Dermis microvascular lymphatic vessel endothelial cell (primary cell): ENCODE results near the gene MTLN. TPM values are rescaled to one million over a fixed set of nuclear protein-coding genes. Genes with fewer than 3 reads are reported as not detected.
"Not testable (repeated sequence)": the region's sequence is repeated elsewhere in the genome, so short reads cannot be mapped to it uniquely, and the experiment has no call there.

Experiments used
- DNase-seq, 2 donors: peaks; one replicate each; pipeline versions ENCODE4 v3.0.0 to v3.0.0-alpha.2; 2010; ENCODE audit warnings: low read depth in 2 of 2
- total RNA-seq: library from RNA; depleted of rRNA; stranded (reverse); fragments of >200 nt; gene quantifications from 2 replicates; pipeline ENCODE4 v1.2.1, GENCODE V29; 2014

Gene MTLN
- total RNA-seq, 1 donor from 2014 or later = 68.2 TPM

GRCh38 chr2:110204408-110205385, 7.7 kb downstream of the MTLN start, which contains the start of gene NPHP1:
Gene NPHP1, minus strand, starts transcription at chr2:110205013. Its CDS starts 45 bp downstream, at chr2:110204968.
- peak; percentile 67 to 84 for DNase-seq

DNA sequence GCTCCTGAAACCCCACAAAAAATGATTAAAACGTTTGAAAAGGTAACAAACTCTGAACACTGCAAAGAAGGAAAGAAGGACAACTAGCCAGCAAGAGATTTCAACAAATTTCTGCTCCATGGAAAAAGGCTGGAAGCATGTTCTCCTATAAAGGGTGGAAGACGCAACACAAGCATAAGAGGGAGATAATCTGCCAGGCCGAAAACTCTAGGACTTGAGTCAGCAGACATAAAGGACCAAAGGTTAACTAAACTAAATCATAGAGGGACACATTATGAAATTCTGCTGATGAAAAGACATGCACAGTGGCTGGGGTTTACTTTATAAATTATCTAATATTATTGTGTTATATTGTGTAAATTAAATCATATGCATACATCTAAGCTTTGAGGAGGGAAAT, 14.3 kb downstream of the MTLN start:
- DNase-seq = no peak

DNA sequence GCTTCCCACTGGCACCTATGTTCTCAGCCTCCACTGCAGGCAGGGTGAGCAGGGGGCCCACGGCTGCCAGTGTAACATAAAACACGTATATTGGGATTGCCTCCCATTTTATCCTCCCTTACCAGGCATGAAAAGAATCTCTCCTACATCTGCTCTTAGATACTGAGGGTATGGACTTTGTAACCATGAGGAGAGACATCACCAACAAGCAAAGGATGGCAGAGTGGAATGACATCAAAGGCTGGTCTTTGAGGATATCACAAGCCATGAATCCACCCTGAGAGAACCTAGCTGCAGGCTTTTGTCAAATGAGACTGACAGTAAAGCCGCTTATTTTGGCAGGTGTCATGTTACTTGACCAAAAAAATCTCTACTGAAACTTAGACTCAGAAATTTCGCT, 14.9 kb downstream of the MTLN start:
- DNase-seq = no peak

DNA sequence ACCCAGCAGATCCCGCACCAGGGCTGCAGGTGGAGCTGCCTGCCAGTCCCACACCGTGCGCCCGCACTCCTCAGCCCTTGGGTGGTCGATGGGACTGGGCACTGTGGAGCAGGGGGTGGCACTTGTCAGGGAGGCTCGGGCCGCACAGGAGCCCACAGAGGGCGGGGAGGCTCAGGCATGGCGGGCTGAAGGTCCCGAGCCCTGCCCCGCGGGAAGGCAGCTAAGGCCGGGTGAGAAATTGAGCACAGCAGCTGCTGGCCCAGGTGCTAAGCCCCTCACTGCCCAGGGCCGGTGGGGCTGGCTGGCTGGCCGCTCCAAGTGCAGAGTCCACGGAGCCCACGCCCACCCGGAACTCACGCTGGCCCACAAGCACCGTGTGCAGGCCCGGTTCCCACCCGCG, 22.2 kb downstream of the MTLN start:
- DNase-seq = not testable (repeated sequence)

GRCh38 chr2:110182449-110182848, 29.9 kb downstream of the MTLN start:
- DNase-seq = no peak

DNA sequence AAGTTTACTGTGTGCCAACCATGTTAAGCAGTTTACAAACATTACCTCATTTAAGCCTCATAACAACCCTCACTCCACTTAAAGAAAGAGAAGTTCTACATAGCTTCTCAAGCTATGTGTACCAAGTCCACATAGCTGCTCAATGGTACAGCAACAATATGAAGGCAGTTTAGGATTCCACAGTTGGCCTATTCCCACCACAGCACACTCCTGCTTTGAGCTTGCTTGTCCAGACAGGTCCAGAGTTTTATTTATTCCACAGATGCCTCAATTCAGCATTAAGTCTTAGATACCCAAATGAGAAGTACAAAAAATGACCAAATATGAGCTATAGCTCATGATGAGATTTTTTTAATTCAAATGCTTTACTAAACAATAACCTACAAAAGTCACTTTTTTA, 32.3 kb downstream of the MTLN start:
- DNase-seq = no peak

GRCh38 chr2:110173523-110173922, 38.8 kb downstream of the MTLN start:
- peak in 1 of 2 donors; percentile 12 for DNase-seq

GRCh38 chr2:110172506-110172905, 39.8 kb downstream of the MTLN start:
- no peak for DNase-seq

GRCh38 chr2:110170102-110170501, 42.2 kb downstream of the MTLN start:
- DNase-seq = no peak

DNA sequence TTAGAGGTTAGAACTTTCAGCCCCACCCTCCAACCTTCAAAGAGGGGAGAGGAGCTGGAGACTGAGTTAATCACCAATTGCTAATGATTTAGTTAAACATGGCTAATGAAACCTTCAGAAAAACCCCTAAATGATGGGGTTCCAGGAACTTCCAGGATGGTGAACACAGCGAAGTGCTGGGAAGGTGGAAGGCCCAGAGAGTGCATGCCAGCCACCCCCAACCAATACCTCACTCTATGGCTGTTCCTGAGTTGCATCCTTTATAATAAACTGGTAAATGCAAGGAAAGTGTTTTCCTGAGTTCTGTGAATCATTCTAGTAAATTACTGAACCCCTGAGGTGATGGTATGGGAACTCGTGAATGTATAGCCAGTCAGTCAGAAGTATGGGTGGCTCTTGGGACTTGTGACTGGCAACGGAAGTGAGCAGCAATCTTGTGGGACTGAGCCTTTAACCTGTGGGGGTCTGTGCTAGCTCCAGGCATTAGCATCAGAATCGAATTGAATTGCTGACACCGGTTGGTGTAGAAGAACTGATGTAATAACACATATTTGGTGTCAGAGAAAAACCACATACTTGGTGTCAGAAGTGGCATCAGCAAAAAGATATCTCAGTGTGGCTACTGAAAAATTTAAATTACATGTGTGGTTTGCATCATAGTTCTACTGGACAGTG, 44.9 kb downstream of the MTLN start:
- DNase-seq = no peak

GRCh38 chr2:110166266-110166665, 46.1 kb downstream of the MTLN start:
- DNase-seq = no peak

Other genes starting within 250 kb of the MTLN start
- 26.8 and 64.3 TPM in 2 replicates for gene MALL, start 96.7 kb downstream of the MTLN start, total RNA-seq
- gene NPHP1, start 7.5 kb downstream of the MTLN start, total RNA-seq = 1.5 and 1.7 TPM in 2 replicates